ENCODE data around the gene ZFAND3. TPM values are rescaled to one million over a fixed set of nuclear protein-coding genes. Genes with fewer than 3 reads are reported as not detected.

ZFAND3 gene
- total RNA-seq, 4 donors from 2014 or later, result 37.3 to 70.1 (median 55.2) TPM

DNA sequence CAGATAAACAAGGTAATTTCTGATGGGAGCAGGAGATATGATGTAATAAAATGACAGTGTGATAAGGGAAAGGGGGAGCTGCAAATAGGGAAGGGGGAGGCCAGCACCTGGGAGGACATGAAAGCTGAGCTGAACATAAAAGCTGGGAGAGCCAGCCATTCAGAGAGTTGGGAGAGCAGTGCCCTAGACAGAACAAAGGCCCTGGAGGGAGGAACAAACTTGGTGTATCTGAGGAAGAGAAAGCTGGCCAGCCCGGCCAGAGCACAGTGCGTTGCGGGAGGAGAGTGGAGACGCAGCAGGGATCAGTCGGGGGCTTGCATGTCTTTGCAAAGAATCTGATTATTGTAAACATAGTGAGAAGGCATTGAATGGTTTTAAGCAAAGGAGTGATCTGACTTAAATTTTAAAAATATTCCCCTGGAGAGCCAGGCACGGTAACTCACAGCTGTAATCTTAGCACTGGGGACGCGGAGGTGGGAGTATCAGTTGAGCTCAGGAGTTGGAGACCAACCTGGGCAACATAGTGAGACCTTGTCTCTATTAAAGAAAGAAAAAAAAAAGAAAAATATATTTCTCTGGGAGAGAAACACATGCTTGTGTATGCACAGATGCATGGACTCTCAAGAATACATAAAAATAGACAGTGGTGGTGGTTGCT is 318.2 kb downstream of the ZFAND3 start:
- H3K4me3 ChIP-seq, result no peak overlapping the region
- no peak for DNase-seq (ENCODE audit: extremely low spot score)
- TF ChIP-seq POLR2A (IDR thresholded peaks at IDR 0.05; ENCODE audit: low read depth) (no peak), POLR2AphosphoS5 (IDR thresholded peaks at IDR 0.05) (no peak), EP300 (IDR thresholded peaks at IDR 0.05) (no peak)
- TF ChIP-seq, protein P1, sequence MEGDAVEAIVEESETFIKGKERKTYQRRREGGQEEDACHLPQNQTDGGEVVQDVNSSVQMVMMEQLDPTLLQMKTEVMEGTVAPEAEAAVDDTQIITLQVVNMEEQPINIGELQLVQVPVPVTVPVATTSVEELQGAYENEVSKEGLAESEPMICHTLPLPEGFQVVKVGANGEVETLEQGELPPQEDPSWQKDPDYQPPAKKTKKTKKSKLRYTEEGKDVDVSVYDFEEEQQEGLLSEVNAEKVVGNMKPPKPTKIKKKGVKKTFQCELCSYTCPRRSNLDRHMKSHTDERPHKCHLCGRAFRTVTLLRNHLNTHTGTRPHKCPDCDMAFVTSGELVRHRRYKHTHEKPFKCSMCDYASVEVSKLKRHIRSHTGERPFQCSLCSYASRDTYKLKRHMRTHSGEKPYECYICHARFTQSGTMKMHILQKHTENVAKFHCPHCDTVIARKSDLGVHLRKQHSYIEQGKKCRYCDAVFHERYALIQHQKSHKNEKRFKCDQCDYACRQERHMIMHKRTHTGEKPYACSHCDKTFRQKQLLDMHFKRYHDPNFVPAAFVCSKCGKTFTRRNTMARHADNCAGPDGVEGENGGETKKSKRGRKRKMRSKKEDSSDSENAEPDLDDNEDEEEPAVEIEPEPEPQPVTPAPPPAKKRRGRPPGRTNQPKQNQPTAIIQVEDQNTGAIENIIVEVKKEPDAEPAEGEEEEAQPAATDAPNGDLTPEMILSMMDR (IDR thresholded peaks at IDR 0.05), result no peak
- H3K27me3 ChIP-seq, result no peaks in the 10 kb centered on the region
- no peak overlapping the region for H3K27ac ChIP-seq (replicated peaks in 1 of 4)
- WGBS, result 96% methylated on average over 8 of the region's 8 CpGs
- no peaks in the 10 kb centered on the region for H3K9me3 ChIP-seq
- peaks cover 7 to 31% (median 19%) of the 10 kb centered on the region in 4 donors for H3K4me1 ChIP-seq
- intact Hi-C loops (cut with DNase I), result no loop called here
- peaks cover 0 to 9% (median 0%) of the 10 kb centered on the region in 4 donors for H3K36me3 ChIP-seq

DNA sequence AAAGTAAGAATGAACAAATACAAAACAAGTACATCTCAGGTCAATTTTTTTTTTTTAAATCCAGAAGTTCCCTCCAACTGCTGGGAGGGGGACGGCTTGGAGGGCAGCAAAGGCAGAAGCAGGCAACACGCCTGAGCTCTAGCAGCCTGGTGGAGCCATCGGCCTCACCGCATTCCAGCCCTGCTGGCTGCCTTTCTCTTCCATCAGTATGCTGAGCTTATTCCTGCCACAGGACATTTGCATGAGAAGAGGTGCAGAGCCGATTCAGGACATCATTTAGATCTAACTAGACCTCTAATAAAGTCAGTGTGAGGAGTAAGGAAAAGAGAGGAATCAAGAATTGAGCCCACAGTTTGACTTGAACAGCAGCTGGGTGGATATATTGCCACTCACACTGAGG is 318.8 kb downstream of the ZFAND3 start:
- Histone ChIP-seq H3K4me1 (peaks cover 7 to 36% (median 18%) of the 10 kb centered on the region in 4 donors), H3K36me3 (peaks cover 0 to 15% (median 0%) of the 10 kb centered on the region in 4 donors), H3K9me3 (no peaks in the 10 kb centered on the region), H3K4me3 (no peak overlapping the region), H3K27ac (replicated peaks in 1 of 4) (no peak overlapping the region), H3K27me3 (no peaks in the 10 kb centered on the region)
- no peak for DNase-seq (ENCODE audit: extremely low spot score)
- intact Hi-C loops (cut with DNase I), result no loop called here
- WGBS, result 97% methylated on average over 5 of the region's 5 CpGs
- TF ChIP-seq EP300 (IDR thresholded peaks at IDR 0.05) (no peak), POLR2A (IDR thresholded peaks at IDR 0.05; ENCODE audit: low read depth) (no peak), POLR2AphosphoS5 (IDR thresholded peaks at IDR 0.05) (no peak)
- TF ChIP-seq, protein P1 (IDR thresholded peaks at IDR 0.05), result no peak

DNA sequence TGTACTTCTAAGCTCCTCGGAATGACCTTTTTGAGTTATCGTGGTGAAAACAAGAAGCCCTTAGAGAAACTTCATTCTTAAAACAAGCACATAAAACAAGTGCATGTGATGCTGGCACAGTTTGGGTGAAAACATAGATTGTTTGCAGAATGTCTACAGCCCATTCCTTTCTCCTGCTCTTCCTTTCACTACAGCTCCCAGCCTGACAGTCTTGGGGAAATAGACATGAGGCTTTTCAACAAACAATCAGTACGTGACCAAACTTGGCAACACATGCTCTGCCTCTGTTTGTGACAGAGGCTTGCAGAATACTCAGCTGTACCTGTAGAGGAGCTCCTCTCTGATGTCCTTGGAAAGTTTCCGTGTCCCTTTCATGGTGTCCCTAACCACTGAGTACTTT is 321.6 kb downstream of the ZFAND3 start:
- peaks cover 0 to 16% (median 0%) of the 10 kb centered on the region in 4 donors for H3K36me3 ChIP-seq
- no peaks in the 10 kb centered on the region for H3K9me3 ChIP-seq
- WGBS, result 78% methylated on average over 4 of the region's 4 CpGs
- no peak overlapping the region for H3K27ac ChIP-seq (replicated peaks in 1 of 4)
- no peak for DNase-seq (ENCODE audit: extremely low spot score)
- intact Hi-C loops (cut with DNase I), result no loop called here
- H3K27me3 ChIP-seq, result no peaks in the 10 kb centered on the region
- H3K4me1 ChIP-seq, result peaks cover 0 to 23% (median 11%) of the 10 kb centered on the region in 4 donors
- TF ChIP-seq POLR2AphosphoS5 (IDR thresholded peaks at IDR 0.05) (no peak), POLR2A (IDR thresholded peaks at IDR 0.05; ENCODE audit: low read depth) (no peak), EP300 (IDR thresholded peaks at IDR 0.05) (no peak)
- TF ChIP-seq, protein P1 (IDR thresholded peaks at IDR 0.05), result no peak
- H3K4me3 ChIP-seq, result no peak overlapping the region

DNA sequence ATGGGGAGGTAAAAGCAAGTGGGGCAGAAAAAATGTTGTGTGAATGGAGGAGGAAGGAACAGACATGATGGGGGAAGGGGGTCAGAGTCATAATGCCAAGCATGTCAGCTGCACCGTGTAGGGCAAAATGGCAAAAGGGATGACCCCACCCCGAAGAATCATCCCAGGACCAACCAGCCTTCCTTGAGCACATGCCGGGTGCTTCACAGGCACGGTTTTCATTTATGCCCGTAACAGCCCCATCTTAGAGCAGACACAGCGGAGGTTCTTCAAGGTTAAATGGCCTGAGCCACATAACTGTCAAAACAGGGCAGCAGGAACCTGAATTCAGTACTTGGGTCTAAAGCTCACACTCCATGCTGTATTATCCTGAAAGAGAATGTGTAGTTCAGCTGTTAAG is 322.2 kb downstream of the ZFAND3 start:
- TF ChIP-seq, protein P1 (IDR thresholded peaks at IDR 0.05), result no peak
- TF ChIP-seq POLR2A (IDR thresholded peaks at IDR 0.05; ENCODE audit: low read depth), result no peak
- no peak for TF ChIP-seq POLR2AphosphoS5 (IDR thresholded peaks at IDR 0.05)
- TF ChIP-seq EP300 (IDR thresholded peaks at IDR 0.05), result no peak
- Histone ChIP-seq H3K27ac (replicated peaks in 1 of 4) (no peak overlapping the region), H3K4me1 (peaks cover 0 to 24% (median 12%) of the 10 kb centered on the region in 4 donors), H3K9me3 (no peaks in the 10 kb centered on the region), H3K36me3 (peaks cover 0 to 16% (median 0%) of the 10 kb centered on the region in 4 donors), H3K27me3 (no peaks in the 10 kb centered on the region), H3K4me3 (no peak overlapping the region)
- intact Hi-C loops (cut with DNase I), result no loop called here
- DNase-seq (ENCODE audit: extremely low spot score), result no peak
- WGBS, result 98% methylated on average over 6 of the region's 6 CpGs
